Measurements from ENCODE around the gene TKFC.
A peak's percentile ranks its signal among the peaks of the same experiment; 100 is the strongest.
"Not testable (repeated sequence)": the region's sequence is repeated elsewhere in the genome, so short reads cannot be mapped to it uniquely, and the experiment has no call there.

Gene TKFC

DNA sequence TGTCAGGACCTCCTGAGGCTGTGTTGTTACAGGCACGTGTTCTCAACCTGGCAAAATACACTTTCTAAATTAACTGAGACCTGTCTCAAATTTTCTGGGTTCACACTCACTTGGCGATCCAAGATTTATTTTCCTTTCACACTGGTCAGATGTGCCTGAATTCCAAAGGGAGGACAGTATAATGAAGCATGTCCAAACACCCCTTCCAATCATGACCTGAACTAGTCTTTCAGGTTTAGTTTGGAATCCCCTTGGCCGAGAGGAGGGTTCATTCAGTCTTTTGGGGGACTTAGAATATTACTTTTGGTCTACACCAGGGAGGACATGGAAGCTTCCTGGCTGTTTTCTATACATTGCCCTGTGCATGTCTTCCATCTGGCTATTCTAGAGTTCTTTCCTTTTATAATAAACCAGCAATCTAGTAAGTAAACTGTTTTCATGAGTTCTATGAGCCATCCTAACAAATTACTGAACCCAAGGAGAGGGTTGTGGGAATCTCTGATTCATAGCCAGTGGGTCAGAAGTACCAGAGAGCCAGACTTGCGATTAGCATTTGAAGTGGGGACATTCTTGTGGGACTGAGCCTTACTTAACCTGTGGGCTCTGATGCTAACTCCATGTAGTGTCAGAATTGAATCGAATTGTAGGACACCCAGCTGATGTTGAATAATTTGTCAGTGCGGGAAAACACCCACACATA is 44.6 kb downstream of the TKFC start:
- TF ChIP-seq, protein P1, sequence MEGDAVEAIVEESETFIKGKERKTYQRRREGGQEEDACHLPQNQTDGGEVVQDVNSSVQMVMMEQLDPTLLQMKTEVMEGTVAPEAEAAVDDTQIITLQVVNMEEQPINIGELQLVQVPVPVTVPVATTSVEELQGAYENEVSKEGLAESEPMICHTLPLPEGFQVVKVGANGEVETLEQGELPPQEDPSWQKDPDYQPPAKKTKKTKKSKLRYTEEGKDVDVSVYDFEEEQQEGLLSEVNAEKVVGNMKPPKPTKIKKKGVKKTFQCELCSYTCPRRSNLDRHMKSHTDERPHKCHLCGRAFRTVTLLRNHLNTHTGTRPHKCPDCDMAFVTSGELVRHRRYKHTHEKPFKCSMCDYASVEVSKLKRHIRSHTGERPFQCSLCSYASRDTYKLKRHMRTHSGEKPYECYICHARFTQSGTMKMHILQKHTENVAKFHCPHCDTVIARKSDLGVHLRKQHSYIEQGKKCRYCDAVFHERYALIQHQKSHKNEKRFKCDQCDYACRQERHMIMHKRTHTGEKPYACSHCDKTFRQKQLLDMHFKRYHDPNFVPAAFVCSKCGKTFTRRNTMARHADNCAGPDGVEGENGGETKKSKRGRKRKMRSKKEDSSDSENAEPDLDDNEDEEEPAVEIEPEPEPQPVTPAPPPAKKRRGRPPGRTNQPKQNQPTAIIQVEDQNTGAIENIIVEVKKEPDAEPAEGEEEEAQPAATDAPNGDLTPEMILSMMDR (IDR thresholded peaks at IDR 0.05; ENCODE audit: insufficient read depth, low read length, poor library complexity, severe bottlenecking): no peak
- Histone ChIP-seq H3K27me3 (replicated peaks; ENCODE audit: control insufficient read depth, insufficient read depth, low read length) (no peaks in the 10 kb centered on the region), H3K36me3 (ENCODE audit: control insufficient read depth, insufficient read depth, low read length) (no peaks in the 10 kb centered on the region), H3K4me3 (replicated peaks; ENCODE audit: low read depth, low read length) (no peak overlapping the region)
- DNase-seq (ENCODE audit: extremely low read depth, insufficient read length): no peak

DNA sequence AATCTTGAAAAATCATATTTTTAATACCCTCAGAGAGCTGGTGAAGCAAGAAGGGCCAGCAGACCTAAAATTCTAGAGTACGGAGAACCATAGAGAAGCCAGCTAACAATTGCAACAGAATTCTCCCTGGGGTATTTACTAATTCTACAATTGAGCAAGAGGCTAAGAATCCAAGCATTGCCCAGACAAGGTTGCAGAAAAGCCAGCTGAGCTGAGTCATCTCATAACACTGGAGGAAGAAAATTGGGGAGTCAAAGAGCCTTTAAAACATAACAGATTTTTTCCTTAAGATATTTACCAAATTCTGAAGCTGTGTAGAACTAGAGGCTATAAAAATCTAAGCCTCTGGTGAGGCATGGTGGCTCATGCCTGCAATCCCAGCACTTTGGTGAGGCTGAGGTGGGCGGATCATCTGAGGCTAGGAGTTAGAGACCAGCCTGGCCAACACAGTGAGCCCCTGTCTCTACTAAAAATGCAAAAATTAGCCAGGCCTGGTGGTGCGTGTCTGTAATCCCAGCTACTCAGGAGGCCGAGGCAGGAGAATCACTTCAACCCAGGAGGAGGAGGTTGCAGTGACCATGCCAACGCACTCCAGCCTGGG is 45.8 kb downstream of the TKFC start:
- H3K36me3 ChIP-seq (ENCODE audit: control insufficient read depth, insufficient read depth, low read length): no peaks in the 10 kb centered on the region
- no peak for DNase-seq (ENCODE audit: extremely low read depth, insufficient read length)
- TF ChIP-seq, protein P1 (IDR thresholded peaks at IDR 0.05; ENCODE audit: insufficient read depth, low read length, poor library complexity, severe bottlenecking): no peak
- H3K27me3 ChIP-seq (replicated peaks; ENCODE audit: control insufficient read depth, insufficient read depth, low read length): no peaks in the 10 kb centered on the region
- no peak overlapping the region for H3K4me3 ChIP-seq (replicated peaks; ENCODE audit: low read depth, low read length)

DNA sequence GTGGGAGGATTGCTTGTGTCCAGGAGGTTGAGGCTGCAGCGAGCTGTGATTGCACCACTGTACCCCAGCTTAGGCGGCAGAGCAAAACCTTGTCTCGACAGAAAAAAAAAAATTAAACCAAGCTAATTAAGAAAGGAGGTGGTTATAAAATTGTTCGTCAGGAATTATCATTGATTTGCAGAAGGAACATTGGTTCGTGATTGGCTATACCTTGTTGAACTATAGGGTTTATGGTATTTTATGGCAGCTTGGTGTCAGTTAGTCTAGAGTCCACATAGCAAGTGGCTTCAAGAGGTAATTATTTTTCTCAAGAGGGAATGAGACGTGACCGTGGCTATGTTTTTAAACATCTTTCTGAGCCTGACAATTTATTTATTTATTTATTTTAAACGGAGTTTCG is 47.9 kb downstream of the TKFC start:
- no peak for DNase-seq (ENCODE audit: extremely low read depth, insufficient read length)
- TF ChIP-seq, protein P1 (IDR thresholded peaks at IDR 0.05; ENCODE audit: insufficient read depth, low read length, poor library complexity, severe bottlenecking): no peak
- no peaks in the 10 kb centered on the region for H3K27me3 ChIP-seq (replicated peaks; ENCODE audit: control insufficient read depth, insufficient read depth, low read length)
- no peak overlapping the region for H3K4me3 ChIP-seq (replicated peaks; ENCODE audit: low read depth, low read length)
- H3K36me3 ChIP-seq (ENCODE audit: control insufficient read depth, insufficient read depth, low read length): no peaks in the 10 kb centered on the region

DNA sequence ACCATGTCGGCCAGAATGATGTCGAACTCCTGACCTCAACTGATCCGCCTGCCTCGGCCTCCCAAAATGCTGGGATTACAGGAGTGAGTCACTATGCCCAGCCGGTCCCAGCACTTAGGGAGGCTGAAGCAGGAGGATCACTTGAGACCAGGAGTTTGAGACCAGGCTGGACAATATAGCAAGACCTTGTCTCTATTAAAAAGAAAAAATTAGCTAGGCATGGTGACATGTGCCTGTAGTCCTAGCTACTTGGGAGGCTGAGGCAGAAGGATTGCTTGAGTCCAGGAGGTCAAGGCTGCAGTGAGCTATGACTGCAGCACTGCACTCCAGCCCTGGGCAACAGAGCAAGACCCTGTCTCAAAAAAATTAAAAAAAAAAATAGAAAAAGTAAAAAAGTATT is 50.8 kb downstream of the TKFC start:
- H3K36me3 ChIP-seq (ENCODE audit: control insufficient read depth, insufficient read depth, low read length): not testable (repeated sequence)

DNA sequence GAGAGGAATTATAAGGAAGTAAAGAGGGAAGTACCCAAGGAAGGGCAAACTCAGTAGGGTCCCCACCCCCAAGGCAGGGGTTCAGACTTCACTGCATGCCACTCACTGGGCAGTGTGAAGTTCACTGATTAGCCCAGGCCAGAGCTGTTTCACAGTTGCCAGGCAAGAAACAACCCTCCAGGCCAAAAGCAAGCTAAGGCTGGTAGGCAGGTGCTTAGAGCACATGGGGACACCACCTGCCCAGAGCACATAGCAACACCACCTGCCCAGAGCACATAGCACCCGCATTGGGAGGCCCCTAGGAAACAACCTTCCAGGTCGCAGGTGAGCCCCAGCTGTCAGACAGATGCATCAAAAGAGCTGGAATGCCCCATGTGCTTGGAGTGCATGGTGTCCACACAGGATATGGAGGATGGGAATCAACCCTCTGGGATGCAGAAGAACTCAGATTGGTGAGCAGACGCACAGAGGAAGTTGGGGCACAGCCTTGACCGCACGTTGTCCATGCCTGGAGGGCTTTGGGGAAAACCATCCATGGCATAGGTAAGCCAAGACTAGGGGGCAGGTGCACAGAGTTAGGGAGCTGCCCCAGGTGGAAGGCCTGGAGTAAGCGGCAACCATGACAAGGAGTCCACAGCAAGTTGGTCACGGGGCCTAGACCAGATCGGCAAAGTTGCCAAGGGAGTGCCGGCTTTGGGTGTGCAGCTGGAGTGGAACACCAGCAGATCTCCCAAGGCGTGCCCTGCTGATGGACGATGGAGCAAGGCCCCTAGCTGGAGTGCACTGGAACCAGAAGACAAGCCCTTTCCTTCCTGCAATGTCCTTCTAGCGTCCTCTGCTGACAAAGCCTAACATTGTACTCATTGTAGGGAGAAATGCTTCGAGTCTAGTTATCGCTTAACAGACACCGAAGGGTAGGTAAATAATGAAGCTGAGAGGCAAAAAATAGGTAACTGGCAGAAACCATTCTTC is 51.5 kb downstream of the TKFC start:
- DNase-seq (ENCODE audit: extremely low read depth, insufficient read length): no peak
- Histone ChIP-seq H3K36me3 (ENCODE audit: control insufficient read depth, insufficient read depth, low read length) (no peaks in the 10 kb centered on the region), H3K27me3 (replicated peaks; ENCODE audit: control insufficient read depth, insufficient read depth, low read length) (no peaks in the 10 kb centered on the region), H3K4me3 (replicated peaks; ENCODE audit: low read depth, low read length) (no peak overlapping the region)
- TF ChIP-seq, protein P1 (IDR thresholded peaks at IDR 0.05; ENCODE audit: insufficient read depth, low read length, poor library complexity, severe bottlenecking): peak; percentile 29

More for the DNA sequence above, 50.8 kb downstream of the TKFC start:
- H3K27me3 ChIP-seq (replicated peaks; ENCODE audit: control insufficient read depth, insufficient read depth, low read length); H3K4me3 ChIP-seq (replicated peaks; ENCODE audit: low read depth, low read length); DNase-seq (ENCODE audit: extremely low read depth, insufficient read length): not testable (repeated sequence)

DNA sequence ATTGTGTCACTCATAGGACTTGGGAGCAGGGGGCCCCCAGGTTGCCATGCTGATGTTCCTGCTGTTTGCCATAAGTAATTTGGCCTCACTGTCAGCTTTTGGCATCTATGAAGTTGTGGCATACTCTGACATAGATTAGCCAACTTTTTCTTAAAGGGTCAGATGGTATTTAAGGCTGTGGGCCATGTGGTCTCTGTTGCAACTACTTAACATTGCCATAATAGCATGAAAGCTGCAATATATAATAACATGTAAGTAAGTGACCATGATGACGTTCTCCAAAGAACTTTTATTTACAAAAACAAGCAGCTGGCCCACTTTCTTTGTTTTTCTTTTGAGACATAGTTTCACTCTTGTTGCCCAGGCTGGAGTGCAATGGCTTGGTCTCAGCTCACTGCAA is 57.1 kb downstream of the TKFC start:
- no peak overlapping the region for H3K4me3 ChIP-seq (replicated peaks; ENCODE audit: low read depth, low read length)

More for the DNA sequence above, 57.1 kb downstream of the TKFC start:
- TF ChIP-seq, protein P1 (IDR thresholded peaks at IDR 0.05; ENCODE audit: insufficient read depth, low read length, poor library complexity, severe bottlenecking): no peak
- peaks cover 2% of the 10 kb centered on the region; the same call in 1 of the 2 replicates for H3K36me3 ChIP-seq (ENCODE audit: control insufficient read depth, insufficient read depth, low read length)
- no peak for DNase-seq (ENCODE audit: extremely low read depth, insufficient read length)
- no peaks in the 10 kb centered on the region for H3K27me3 ChIP-seq (replicated peaks; ENCODE audit: control insufficient read depth, insufficient read depth, low read length)

Data from GM06990 (cell line).